AG04450 (cell line): ENCODE measurements around the gene GMPPB. TPM values are rescaled to one million over a fixed set of nuclear protein-coding genes. Genes with fewer than 3 reads are reported as not detected.
"Not testable (repeated sequence)": the region's sequence is repeated elsewhere in the genome, so short reads cannot be mapped to it uniquely, and the experiment has no call there.

Experiments
- CTCF ChIA-PET: fragments of 300-600, 350-600 bp; formaldehyde crosslinking; extraction: SDS; loops from one replicate; lab custom pipeline; 2022; ENCODE audit warnings: antibody characterized with exemption, inconsistent platforms; lab: Charles Lee
- POLR2A ChIA-PET: fragments of 350-600 bp; formaldehyde crosslinking; extraction: SDS; loops from one replicate; lab custom pipeline; 2021; ENCODE audit warnings: antibody characterized with exemption, inconsistent platforms; lab: Yijun Ruan, JAX
- DNase-seq: peaks from one replicate; pipeline ENCODE4 v3.0.0-alpha.2; 2011; ENCODE audit warnings: low read depth, low spot score
- H3K27ac ChIP-seq: one replicate; pipeline ENCODE4 v1.5.1; 2012; ENCODE audit warnings: low read depth, low read length, control low read depth
- H3K27me3 ChIP-seq: one replicate; pipeline ENCODE4 v1.6.0; 2012; ENCODE audit warnings: low read length; ENCODE audit not compliant: control insufficient read depth, insufficient read depth
- H3K4me3 ChIP-seq: 2 replicates; pipeline ENCODE4 v1.5.1; 2011; ENCODE audit warnings: mild to moderate bottlenecking, low read depth, low read length, control low read depth
- H3K9me3 ChIP-seq: 2 replicates; pipeline ENCODE4 v1.5.1; 2012; ENCODE audit warnings: low read length; ENCODE audit not compliant: control insufficient read depth, insufficient read depth
- polyA plus RNA-seq: library from polyadenylated mRNA; depleted of rRNA; stranded (reverse); fragments of >200 nt; gene quantifications from 2 replicates; pipeline ENCODE4 v1.2.3, GENCODE V29; 2011
- TF ChIP-seq, protein P1 (sequence below): IDR thresholded peaks from 2 replicates; pipeline ENCODE4 v1.5.1; 2011; ENCODE audit warnings: low read depth, low read length, control low read depth, inconsistent platforms

Gene GMPPB
- polyA plus RNA-seq, 1 experiment: 13.9 TPM

DNA sequence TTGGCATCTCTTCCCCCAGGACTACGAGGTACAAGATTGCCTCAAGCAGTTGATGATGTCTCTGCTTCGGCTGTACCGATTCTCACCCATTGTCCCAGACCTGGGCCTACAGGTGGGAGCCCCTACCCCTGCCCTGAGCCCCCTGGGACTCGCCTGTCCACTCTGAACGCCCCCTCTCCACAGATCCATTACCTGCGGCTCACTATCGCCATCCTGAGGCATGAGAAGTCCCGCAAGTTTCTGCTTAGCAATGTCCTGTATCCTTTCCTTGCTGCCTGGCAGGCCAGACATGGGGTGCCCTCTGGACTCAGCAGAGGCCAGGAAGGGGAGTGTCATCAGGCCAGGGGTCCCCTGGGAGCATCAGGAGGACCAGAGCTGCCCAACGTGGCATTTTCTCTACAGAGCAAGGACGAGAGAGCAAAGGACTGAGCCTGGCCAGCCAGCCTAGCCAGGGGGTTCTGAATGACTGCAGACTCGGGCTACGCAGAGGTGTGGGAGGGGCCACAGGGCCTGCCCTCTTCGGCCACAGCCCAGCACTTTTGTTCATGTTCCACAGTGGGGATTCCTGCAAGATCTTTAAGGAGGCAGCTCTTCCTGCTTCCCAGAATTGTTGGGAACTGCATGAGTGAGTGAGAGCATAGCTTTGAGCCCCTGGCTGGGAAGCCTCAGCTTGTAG is 23.2 kb downstream of the GMPPB start:
- Histone ChIP-seq H3K4me3 (no peak overlapping the region), H3K27me3 (no peaks in the 10 kb centered on the region), H3K9me3 (no peaks in the 10 kb centered on the region), H3K27ac (no peak overlapping the region)
- no peak for DNase-seq
- CTCF ChIA-PET: interaction anchor here (0.5 to 1.9 kb wide), 11 partner anchors 8 to 414 kb away, joined by 3 to 16 read pairs (median 4); no protein-coding TSS in a partner anchor
- POLR2A ChIA-PET: no interaction called here
- TF ChIP-seq, protein P1, sequence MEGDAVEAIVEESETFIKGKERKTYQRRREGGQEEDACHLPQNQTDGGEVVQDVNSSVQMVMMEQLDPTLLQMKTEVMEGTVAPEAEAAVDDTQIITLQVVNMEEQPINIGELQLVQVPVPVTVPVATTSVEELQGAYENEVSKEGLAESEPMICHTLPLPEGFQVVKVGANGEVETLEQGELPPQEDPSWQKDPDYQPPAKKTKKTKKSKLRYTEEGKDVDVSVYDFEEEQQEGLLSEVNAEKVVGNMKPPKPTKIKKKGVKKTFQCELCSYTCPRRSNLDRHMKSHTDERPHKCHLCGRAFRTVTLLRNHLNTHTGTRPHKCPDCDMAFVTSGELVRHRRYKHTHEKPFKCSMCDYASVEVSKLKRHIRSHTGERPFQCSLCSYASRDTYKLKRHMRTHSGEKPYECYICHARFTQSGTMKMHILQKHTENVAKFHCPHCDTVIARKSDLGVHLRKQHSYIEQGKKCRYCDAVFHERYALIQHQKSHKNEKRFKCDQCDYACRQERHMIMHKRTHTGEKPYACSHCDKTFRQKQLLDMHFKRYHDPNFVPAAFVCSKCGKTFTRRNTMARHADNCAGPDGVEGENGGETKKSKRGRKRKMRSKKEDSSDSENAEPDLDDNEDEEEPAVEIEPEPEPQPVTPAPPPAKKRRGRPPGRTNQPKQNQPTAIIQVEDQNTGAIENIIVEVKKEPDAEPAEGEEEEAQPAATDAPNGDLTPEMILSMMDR: 0 out of 2 replicates have a peak, but pooled peaks have one; percentile 4

DNA sequence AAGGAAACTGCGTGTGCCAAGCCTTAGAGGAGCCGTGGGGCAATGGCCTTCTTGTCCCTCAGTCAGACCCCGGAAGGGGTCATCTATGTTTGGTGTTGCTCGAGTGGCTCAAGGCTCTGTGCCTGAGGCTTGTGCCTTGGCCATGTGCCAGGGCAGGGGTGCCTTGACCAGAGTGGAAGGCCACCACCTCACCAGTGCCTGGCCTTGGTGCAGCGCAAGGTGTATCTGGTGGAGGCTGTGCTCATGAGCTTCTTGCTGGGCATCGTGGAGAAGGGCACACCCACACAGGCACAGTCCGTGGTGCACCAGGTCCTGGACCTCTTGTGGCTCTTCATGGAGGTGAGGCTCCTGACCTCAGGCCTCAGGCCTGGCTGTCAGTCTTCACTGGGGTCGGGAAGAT is 23.7 kb downstream of the GMPPB start:
- Histone ChIP-seq H3K9me3 (no peaks in the 10 kb centered on the region), H3K27ac (no peak overlapping the region), H3K4me3 (no peak overlapping the region), H3K27me3 (no peaks in the 10 kb centered on the region)
- ChIA-PET POLR2A (interaction anchor here (0.6 kb wide), 1 partner anchor 240 kb away, joined by 3 read pairs; no protein-coding TSS in a partner anchor), CTCF (no interaction called here)
- TF ChIP-seq, protein P1: no peak
- DNase-seq: no peak

DNA sequence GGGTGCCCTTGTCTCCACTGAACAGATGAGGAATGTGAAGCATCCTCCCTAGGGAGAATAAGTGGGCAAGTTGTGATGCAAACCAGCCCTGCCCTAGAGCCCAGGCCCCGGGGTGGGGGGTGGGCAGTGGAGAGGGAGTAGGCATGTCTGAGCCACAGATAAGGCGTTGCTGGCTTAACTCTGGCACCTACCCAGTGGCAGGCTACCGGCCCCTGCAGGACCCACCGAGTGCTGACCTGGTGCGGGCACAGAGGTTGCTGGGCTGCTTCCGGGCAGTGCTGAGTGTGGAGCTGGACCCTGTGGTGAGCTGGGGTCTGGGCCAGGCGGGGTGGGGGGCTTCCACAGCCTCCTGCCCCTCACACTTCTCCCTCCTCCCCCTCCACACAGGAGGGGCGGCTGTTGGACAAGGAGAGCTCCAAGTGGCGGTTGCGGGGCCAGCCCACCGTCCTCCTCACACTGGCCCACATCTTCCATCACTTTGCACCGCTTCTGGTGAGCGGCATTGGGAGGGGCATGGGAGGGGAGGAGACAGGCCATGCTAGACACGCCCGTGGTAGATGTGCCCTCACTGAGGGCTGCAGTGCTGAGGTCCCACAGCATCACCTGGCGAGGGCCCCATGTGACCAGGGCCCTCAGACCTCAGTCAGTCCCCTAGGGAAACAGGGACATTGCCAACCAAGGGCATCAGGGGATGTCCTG is 24.3 kb downstream of the GMPPB start:
- TF ChIP-seq, protein P1: no peak
- Histone ChIP-seq H3K9me3 (no peaks in the 10 kb centered on the region), H3K4me3 (no peak overlapping the region), H3K27ac (no peak overlapping the region), H3K27me3 (no peaks in the 10 kb centered on the region)
- POLR2A ChIA-PET: interaction anchor here (0.6 kb wide), 1 partner anchor 241 kb away, joined by 3 read pairs; no protein-coding TSS in a partner anchor
- CTCF ChIA-PET: no interaction called here
- no peak for DNase-seq

DNA sequence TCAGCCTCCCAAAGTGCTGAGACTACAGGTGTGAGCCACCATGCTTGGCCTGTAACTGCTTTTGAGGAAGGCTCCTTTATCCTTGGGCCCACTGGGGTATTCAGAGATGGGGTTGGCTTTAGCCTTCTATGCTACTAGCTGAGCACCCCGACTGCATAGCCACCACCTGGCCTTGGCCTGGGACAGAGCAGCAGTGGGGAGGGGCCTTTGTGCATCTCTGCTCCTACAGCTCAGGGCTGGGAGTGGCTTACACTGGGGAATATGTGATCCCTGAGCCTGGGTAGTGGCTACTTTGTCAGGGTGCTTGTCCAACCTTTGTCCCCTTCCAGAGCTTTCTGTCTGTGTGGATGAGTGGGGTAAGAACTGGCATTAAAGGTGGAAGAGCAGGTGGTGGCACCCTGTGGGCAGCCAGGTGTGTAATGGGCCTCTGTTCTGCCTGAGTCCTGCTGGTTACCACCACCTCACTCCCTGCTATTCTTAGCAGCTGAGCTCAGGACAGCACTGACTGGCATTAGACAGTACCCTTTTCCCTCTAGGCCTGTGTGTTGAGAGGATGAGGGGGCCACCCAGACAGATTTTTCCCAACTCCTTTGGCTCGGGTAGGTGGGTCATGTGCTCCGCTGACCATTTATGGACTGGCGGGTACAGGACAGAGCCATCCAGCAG is 28.3 kb downstream of the GMPPB start:
- H3K27me3 ChIP-seq, DNase-seq, H3K4me3 ChIP-seq, POLR2A ChIA-PET, H3K27ac ChIP-seq, CTCF ChIA-PET, H3K9me3 ChIP-seq: not testable (repeated sequence)

DNA sequence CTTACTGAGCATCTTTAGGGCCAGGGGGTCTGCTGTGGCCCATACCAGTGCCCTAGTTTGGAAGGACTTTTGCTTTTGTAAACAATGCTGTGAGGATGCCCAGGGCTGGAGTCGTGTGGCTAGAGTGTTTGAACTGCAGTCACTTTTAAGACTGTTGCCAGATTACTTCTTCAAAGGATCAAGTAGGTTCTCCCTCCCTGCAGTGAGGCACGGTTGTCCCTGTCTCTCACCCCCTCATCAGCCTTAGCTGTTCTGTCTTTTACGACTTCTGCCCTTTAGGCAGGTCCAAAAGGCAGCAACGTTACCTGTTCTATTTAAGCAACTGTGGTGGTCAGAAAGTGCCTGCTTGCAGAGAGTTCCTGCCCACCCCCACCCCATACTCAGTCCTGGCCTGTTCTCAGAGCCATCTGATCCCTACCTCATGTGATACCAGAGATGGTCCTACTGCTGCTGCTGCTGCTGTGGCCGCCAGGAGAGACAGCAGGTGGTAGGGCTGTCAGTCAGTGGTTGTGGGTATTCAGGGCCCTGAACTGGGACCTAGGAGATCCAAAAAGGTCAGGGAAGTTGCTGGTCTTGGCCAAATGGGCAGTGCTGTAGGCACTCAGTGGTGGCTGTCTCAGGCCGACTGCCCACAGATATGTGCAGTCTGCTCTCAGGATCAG is 29.2 kb downstream of the GMPPB start:
- CTCF ChIA-PET: interaction anchor here (0.7 to 1.3 kb wide), 2 partner anchors 147 to 155 kb away, joined by 3 read pairs; no protein-coding TSS in a partner anchor
- POLR2A ChIA-PET, H3K27me3 ChIP-seq, H3K27ac ChIP-seq, H3K4me3 ChIP-seq, DNase-seq, H3K9me3 ChIP-seq: not testable (repeated sequence)

DNA sequence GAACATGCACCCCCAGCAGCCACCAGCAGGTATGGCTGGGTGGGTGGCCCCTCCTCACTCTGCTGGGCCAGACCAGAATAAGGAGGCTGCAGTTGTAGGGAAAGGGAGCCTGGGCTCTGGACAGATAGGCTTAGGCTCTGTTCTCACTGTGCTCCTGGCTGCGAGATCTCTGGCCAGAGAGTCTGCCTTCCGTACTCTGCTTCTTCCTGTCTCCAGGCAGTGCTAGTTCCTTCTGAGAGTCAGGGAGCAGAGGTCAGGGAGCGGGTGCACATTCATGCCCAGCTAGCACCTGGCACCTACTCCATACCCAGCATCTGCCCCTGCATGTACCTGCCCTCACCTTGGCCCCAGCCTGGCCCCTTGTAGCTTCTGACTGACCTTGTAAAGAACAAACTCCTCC is 32.3 kb downstream of the GMPPB start:
- CTCF ChIA-PET, POLR2A ChIA-PET, DNase-seq, H3K9me3 ChIP-seq, H3K4me3 ChIP-seq, H3K27ac ChIP-seq, H3K27me3 ChIP-seq: not testable (repeated sequence)

DNA sequence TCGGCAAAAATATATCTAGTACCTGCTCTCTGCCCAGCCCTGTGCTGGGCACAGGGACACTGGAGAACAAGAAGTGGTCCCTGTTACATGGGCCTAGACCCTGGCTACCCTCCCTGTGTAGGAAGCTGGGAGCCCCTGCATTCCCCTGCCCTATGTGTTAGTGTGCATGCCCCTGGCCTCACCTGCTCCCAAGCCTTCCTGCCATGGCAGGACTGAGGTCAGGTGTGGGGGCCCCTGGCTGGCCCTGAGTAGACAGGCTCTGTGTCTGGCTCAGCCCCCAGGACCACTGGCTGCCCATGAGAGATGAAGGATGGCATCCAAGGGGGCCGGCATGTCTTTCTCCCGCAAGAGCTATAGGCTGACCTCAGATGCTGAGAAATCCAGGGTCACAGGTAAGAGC is 32.9 kb downstream of the GMPPB start:
- H3K27me3 ChIP-seq, DNase-seq, CTCF ChIA-PET, H3K27ac ChIP-seq, H3K9me3 ChIP-seq, H3K4me3 ChIP-seq, POLR2A ChIA-PET: not testable (repeated sequence)

DNA sequence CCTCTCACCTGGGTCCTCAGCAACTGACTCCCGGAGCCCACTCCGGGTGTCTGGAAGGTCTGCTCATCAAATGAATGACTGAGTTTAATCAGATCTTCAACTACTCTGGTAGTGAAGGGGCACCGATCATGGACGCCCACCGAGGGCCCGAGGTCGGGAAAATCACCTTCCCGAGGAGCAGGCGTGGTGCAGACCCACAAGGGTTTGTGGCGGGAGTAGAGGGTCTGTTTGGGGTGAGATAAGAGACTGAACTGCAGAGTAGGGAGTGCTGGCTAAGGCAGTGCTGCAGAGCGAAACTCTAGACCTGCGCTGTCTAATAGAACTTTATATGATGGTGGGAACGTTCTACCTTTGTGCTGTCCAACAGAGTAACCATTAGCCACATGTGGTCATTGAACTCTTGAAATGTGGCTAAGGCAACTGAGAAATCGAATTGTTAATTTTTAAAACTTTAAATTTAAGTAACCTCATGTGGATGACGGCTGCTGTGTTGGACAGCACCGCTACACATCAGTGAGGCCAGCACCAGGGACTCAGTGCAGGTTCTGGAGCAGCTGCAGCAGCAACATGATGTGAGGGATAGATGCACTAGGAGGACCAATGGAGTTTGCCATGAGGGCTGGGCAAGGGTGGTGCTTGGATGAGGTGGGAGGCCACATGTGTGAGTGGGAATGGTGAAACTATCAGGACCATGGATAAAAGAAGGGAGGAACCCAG is 33.7 kb downstream of the GMPPB start:
- DNase-seq, H3K27me3 ChIP-seq, POLR2A ChIA-PET, H3K9me3 ChIP-seq, CTCF ChIA-PET: not testable (repeated sequence)
- Histone ChIP-seq H3K4me3 (peak overlapping the region; percentile 95), H3K27ac (peak overlapping the region; percentile 52)
